ENCODE results near the gene CFAP77.

DNA sequence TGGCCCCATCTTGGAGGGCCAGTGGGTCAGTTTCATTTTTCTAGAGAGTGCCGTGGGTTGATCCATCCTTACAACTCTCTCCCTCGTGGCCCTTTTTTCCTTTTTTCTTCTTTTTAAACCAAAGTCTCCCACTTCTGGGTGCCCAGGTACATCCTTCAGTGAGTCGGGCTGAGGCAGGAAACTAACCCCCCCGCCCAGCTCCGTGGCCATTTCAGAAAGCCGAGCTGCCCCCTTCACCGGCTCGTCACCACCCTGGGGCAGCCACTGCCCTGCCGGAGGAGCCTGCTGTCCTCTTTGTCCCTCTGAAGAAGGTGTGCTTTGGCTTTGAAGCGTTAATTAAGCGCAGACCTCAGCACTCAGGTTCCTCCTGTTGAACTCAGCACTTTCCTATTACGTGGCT lies 5.2 kb downstream of the CFAP77 start:
- TF ChIP-seq CTCF (IDR thresholded peaks at IDR 0.05), result no peak
- no peak for TF ChIP-seq POLR2A (IDR thresholded peaks at IDR 0.05)
